ENCODE data around the gene TGM1. TPM values are rescaled to one million over a fixed set of nuclear protein-coding genes. Genes with fewer than 3 reads are reported as not detected.

TGM1 gene
- total and polyA plus RNA-seq, 4 donors: 0.28 to 1.5 (median 0.76) TPM

DNA sequence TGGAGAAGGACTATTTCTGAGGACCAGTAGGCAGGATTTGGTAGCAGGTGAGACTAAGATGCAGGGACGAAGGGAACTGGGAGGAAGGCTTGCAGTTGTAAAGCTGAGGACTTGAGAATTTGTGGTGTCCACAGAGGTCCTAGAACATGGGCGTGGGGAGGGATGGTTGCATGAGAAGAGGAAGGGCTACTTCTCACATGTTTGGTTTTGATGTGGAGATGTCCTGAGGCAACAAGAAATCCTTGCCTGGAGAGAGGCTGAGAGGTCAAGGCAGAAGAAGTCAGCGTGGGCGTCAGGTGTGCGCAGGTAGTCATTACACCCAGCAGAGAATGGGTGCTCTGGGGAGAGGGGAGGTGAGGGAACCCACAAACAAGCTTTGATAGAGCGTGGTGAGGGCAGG, 14.1 kb upstream of the TGM1 start:
- H3K27me3 ChIP-seq (ENCODE audit: control insufficient read depth in 4 of 4, insufficient read depth in 4 of 4, low read length in 3 of 4): no peaks in the 10 kb centered on the region
- H3K4me1 ChIP-seq (ENCODE audit: control insufficient read depth in 4 of 4, insufficient read depth in 4 of 4, low read length in 3 of 4): peaks cover 0 to 19% (median 8%) of the 10 kb centered on the region in 4 donors
- H3K4me3 ChIP-seq (ENCODE audit: low read depth in 1 of 3, low read length in 3 of 3): no peak overlapping the region
- H3K9me3 ChIP-seq (ENCODE audit: control insufficient read depth in 4 of 4, low read length in 3 of 4): no peaks in the 10 kb centered on the region
- H3K9ac ChIP-seq (ENCODE audit: low read depth in 1 of 2, low read length in 2 of 2): no peak overlapping the region
- DNase-seq (ENCODE audit: low spot score): no peak
- H3K27ac ChIP-seq (ENCODE audit: low read depth in 1 of 2, low read length in 2 of 2): peak overlapping the region in 1 of 2 donors; percentile 19
- no peaks in the 10 kb centered on the region for H3K36me3 ChIP-seq (ENCODE audit: control insufficient read depth in 4 of 4, insufficient read depth in 3 of 4, low read depth in 1 of 4, low read length in 3 of 4)
- WGBS: 94% methylated on average over 6 of the region's 6 CpGs
- no peak for TF ChIP-seq SP1 (IDR thresholded peaks at IDR 0.05)
- TF ChIP-seq NR2F2 (IDR thresholded peaks at IDR 0.05): no peak
- no peak for TF ChIP-seq HNF4G (IDR thresholded peaks at IDR 0.05)
- TF ChIP-seq FOXA1 (IDR thresholded peaks at IDR 0.05): no peak
- TF ChIP-seq YY1 (IDR thresholded peaks at IDR 0.05): no peak
- TF ChIP-seq TAF1 (conservative IDR thresholded peaks at IDR 0.05): no peak
- no peak for TF ChIP-seq JUND (IDR thresholded peaks at IDR 0.05)
- TF ChIP-seq EGR1 (IDR thresholded peaks at IDR 0.05; ENCODE audit: low read depth in 2 of 2): no peak
- TF ChIP-seq, protein P1, sequence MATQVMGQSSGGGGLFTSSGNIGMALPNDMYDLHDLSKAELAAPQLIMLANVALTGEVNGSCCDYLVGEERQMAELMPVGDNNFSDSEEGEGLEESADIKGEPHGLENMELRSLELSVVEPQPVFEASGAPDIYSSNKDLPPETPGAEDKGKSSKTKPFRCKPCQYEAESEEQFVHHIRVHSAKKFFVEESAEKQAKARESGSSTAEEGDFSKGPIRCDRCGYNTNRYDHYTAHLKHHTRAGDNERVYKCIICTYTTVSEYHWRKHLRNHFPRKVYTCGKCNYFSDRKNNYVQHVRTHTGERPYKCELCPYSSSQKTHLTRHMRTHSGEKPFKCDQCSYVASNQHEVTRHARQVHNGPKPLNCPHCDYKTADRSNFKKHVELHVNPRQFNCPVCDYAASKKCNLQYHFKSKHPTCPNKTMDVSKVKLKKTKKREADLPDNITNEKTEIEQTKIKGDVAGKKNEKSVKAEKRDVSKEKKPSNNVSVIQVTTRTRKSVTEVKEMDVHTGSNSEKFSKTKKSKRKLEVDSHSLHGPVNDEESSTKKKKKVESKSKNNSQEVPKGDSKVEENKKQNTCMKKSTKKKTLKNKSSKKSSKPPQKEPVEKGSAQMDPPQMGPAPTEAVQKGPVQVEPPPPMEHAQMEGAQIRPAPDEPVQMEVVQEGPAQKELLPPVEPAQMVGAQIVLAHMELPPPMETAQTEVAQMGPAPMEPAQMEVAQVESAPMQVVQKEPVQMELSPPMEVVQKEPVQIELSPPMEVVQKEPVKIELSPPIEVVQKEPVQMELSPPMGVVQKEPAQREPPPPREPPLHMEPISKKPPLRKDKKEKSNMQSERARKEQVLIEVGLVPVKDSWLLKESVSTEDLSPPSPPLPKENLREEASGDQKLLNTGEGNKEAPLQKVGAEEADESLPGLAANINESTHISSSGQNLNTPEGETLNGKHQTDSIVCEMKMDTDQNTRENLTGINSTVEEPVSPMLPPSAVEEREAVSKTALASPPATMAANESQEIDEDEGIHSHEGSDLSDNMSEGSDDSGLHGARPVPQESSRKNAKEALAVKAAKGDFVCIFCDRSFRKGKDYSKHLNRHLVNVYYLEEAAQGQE (IDR thresholded peaks at IDR 0.05): no peak
- TF ChIP-seq, protein P2, sequence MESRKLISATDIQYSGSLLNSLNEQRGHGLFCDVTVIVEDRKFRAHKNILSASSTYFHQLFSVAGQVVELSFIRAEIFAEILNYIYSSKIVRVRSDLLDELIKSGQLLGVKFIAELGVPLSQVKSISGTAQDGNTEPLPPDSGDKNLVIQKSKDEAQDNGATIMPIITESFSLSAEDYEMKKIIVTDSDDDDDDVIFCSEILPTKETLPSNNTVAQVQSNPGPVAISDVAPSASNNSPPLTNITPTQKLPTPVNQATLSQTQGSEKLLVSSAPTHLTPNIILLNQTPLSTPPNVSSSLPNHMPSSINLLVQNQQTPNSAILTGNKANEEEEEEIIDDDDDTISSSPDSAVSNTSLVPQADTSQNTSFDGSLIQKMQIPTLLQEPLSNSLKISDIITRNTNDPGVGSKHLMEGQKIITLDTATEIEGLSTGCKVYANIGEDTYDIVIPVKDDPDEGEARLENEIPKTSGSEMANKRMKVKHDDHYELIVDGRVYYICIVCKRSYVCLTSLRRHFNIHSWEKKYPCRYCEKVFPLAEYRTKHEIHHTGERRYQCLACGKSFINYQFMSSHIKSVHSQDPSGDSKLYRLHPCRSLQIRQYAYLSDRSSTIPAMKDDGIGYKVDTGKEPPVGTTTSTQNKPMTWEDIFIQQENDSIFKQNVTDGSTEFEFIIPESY (IDR thresholded peaks at IDR 0.05): no peak
- no peak for TF ChIP-seq RXRA (IDR thresholded peaks at IDR 0.05)
- TF ChIP-seq RAD21 (IDR thresholded peaks at IDR 0.05): no peak
- TF ChIP-seq GABPA (IDR thresholded peaks at IDR 0.05 in 1 of 2, conservative IDR thresholded peaks at IDR 0.05 in 1 of 2): no peak
- TF ChIP-seq, protein P3, sequence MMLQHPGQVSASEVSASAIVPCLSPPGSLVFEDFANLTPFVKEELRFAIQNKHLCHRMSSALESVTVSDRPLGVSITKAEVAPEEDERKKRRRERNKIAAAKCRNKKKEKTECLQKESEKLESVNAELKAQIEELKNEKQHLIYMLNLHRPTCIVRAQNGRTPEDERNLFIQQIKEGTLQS (IDR thresholded peaks at IDR 0.05): no peak

DNA sequence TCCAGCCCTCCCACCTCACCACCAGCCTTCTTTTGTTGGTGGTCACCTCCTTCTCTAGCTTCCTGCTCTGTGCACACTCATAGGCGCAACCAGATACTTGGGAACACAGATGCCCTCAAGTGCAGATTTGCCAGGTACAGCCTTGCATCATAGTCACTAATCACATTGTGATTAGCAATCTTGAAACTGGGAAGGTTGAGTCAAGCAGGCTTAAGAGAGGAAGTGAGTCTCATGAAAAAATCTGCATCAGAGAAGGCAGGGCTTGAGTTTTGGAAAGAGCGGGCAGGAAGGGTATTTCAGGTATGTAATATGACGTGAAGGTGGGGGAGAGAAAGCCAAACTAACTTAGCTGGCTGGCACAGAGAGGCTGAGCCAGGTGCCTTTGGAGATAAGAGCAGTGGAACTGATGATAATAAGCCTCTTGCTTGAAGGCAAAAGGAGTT, 11.1 kb upstream of the TGM1 start:
- Histone ChIP-seq H3K9me3 (ENCODE audit: control insufficient read depth in 4 of 4, low read length in 3 of 4) (no peaks in the 10 kb centered on the region), H3K4me1 (ENCODE audit: control insufficient read depth in 4 of 4, insufficient read depth in 4 of 4, low read length in 3 of 4) (peaks cover 1 to 19% (median 7%) of the 10 kb centered on the region in 4 donors), H3K36me3 (ENCODE audit: control insufficient read depth in 4 of 4, insufficient read depth in 3 of 4, low read depth in 1 of 4, low read length in 3 of 4) (peaks cover 0 to 2% (median under 1%) of the 10 kb centered on the region in 4 donors), H3K9ac (ENCODE audit: low read depth in 1 of 2, low read length in 2 of 2) (no peak overlapping the region), H3K27ac (ENCODE audit: low read depth in 1 of 2, low read length in 2 of 2) (no peak overlapping the region), H3K4me3 (ENCODE audit: low read depth in 1 of 3, low read length in 3 of 3) (no peak overlapping the region), H3K27me3 (ENCODE audit: control insufficient read depth in 4 of 4, insufficient read depth in 4 of 4, low read length in 3 of 4) (no peaks in the 10 kb centered on the region)
- DNase-seq (ENCODE audit: low spot score): no peak
- TF ChIP-seq GABPA (IDR thresholded peaks at IDR 0.05 in 1 of 2, conservative IDR thresholded peaks at IDR 0.05 in 1 of 2) (no peak), JUND (IDR thresholded peaks at IDR 0.05) (no peak), HNF4A (conservative IDR thresholded peaks at IDR 0.05) (no peak)
- WGBS: 85% methylated on average over 3 of the region's 3 CpGs

All from liver (tissue), 9 donors.